Adipose tissue (tissue), 3 donors: ENCODE data around the gene KRTAP13-4. TPM values are rescaled to one million over a fixed set of nuclear protein-coding genes. Genes with fewer than 3 reads are reported as not detected.

Experiments
- H3K27ac ChIP-seq: one replicate; pipeline ENCODE4 v1.5.1; 2013; ENCODE audit warnings: low read depth, low read length
- WGBS, 3 donors: extraction: QIAGEN DNeasy Blood & Tissue Kit; methylation state at CpG; one replicate each; pipeline ENCODE4 v1.1.7; 2013; 5-methylcytosine and 5-hydroxymethylcytosine counted together
- polyA plus RNA-seq, 3 donors: library from polyadenylated mRNA; stranded (reverse); fragments of 200-250 nt; gene quantifications; one replicate each; pipeline ENCODE4 v1.2.3, GENCODE V29; 2013
- donor health status: healthy with polysubstance abuse.
- donor health status: Bipolar disorder and iron deficiency.
- donor health status: healthy.

The KRTAP13-4 gene
- not detected for polyA plus RNA-seq

- no peak within 1 kb of the TSS for H3K27ac ChIP-seq
- WGBS, 3 donors: 74 to 88% (median 78%) methylated on average over 9 of the region's 9 CpGs
Observed at GRCh38 chr21:30430170-30430655, at the start of gene KRTAP13-4. Gene KRTAP13-4, plus strand, starts transcription at chr21:30430220. Its CDS starts 56 bp downstream, at chr21:30430276.

- WGBS, 3 donors: 41 to 52% (median 48%) methylated on average over 1 of the region's 1 CpG
Observed at GRCh38 chr21:30382201-30382600, 47.8 kb upstream of the KRTAP13-4 start.

GRCh38 chr21:30391492-30392025, 38.5 kb upstream of the KRTAP13-4 start:
- 60 to 64% (median 63%) methylated on average over 2 of the region's 2 CpGs for WGBS, 3 donors

More at GRCh38 chr21:30382201-30382600, 47.8 kb upstream of the KRTAP13-4 start:
- no peak overlapping the region for H3K27ac ChIP-seq

GRCh38 chr21:30395731-30396130, 34.3 kb upstream of the KRTAP13-4 start, which contains the start of gene KRTAP13-1:
Gene KRTAP13-1, plus strand, starts transcription at chr21:30396031. Its CDS starts 56 bp downstream, at chr21:30396087.
- WGBS, 3 donors: 63 to 88% (median 78%) methylated on average over 4 of the region's 4 CpGs
- no peak within 1 kb of the TSS for H3K27ac ChIP-seq

More at GRCh38 chr21:30391492-30392025, 38.5 kb upstream of the KRTAP13-4 start:
- no peak overlapping the region for H3K27ac ChIP-seq

GRCh38 chr21:30408782-30409494, 21.1 kb upstream of the KRTAP13-4 start:
- no peak overlapping the region for H3K27ac ChIP-seq
- WGBS, 3 donors: 21 to 33% (median 24%) methylated on average over 14 of the region's 14 CpGs

GRCh38 chr21:30415993-30416392, 14.0 kb upstream of the KRTAP13-4 start:
- WGBS, 3 donors: 74 to 84% (median 80%) methylated on average over 5 of the region's 5 CpGs
- H3K27ac ChIP-seq: no peak overlapping the region

- WGBS, 3 donors: 74 to 82% (median 80%) methylated on average over 5 of the region's 5 CpGs
- H3K27ac ChIP-seq: no peak within 1 kb of the TSS
Observed at GRCh38 chr21:30425826-30426225, 4.2 kb upstream of the KRTAP13-4 start, which contains the start of gene KRTAP13-3. Gene KRTAP13-3, minus strand, starts transcription at chr21:30425926. Its CDS starts 14 bp downstream, at chr21:30425912.

GRCh38 chr21:30426731-30427130, 3.3 kb upstream of the KRTAP13-4 start:
- 38 to 68% (median 52%) methylated on average over 3 of the region's 3 CpGs for WGBS, 3 donors
- H3K27ac ChIP-seq: no peak overlapping the region

- WGBS, 3 donors: 30 to 36% (median 36%) methylated on average over 10 of the region's 10 CpGs
- H3K27ac ChIP-seq: no peak overlapping the region
Observed at GRCh38 chr21:30434033-30434631, 4.1 kb downstream of the KRTAP13-4 start.

- H3K27ac ChIP-seq: no peak overlapping the region
- 47 to 78% (median 77%) methylated on average over 3 of the region's 3 CpGs for WGBS, 3 donors
Observed at GRCh38 chr21:30437010-30437565, 7.1 kb downstream of the KRTAP13-4 start.

- WGBS, 3 donors: 88 to 95% (median 93%) methylated on average over 5 of the region's 5 CpGs
- no peak within 1 kb of the TSS for H3K27ac ChIP-seq
Observed at GRCh38 chr21:30439975-30440374, 10.0 kb downstream of the KRTAP13-4 start, which contains the start of gene KRTAP15-1. Gene KRTAP15-1, plus strand, starts transcription at chr21:30440275. Its CDS starts 53 bp downstream, at chr21:30440328.

GRCh38 chr21:30443226-30443625, 13.2 kb downstream of the KRTAP13-4 start:
- H3K27ac ChIP-seq: no peak overlapping the region

GRCh38 chr21:30444204-30444603, 14.2 kb downstream of the KRTAP13-4 start:
- H3K27ac ChIP-seq: no peak overlapping the region
- 33 to 62% (median 56%) methylated on average over 1 of the region's 1 CpG for WGBS, 3 donors

GRCh38 chr21:30447056-30447455, 17.0 kb downstream of the KRTAP13-4 start:
- H3K27ac ChIP-seq: no peak overlapping the region
- WGBS, 3 donors: 18 to 41% (median 36%) methylated on average over 4 of the region's 4 CpGs

GRCh38 chr21:30448514-30448913, 18.5 kb downstream of the KRTAP13-4 start:
- no peak overlapping the region for H3K27ac ChIP-seq
- WGBS, 3 donors: 83 to 93% (median 90%) methylated on average over 3 of the region's 3 CpGs

GRCh38 chr21:30463713-30464112, 33.7 kb downstream of the KRTAP13-4 start:
- H3K27ac ChIP-seq: no peak overlapping the region
- 47 to 75% (median 58%) methylated on average over 3 of the region's 3 CpGs for WGBS, 3 donors

GRCh38 chr21:30468900-30469714, 39.1 kb downstream of the KRTAP13-4 start:
- WGBS, 3 donors: 47 to 52% (median 48%) methylated on average over 6 of the region's 6 CpGs
- H3K27ac ChIP-seq: no peak overlapping the region

- H3K27ac ChIP-seq: no peak overlapping the region
- 17 to 48% (median 44%) methylated on average over 3 of the region's 3 CpGs for WGBS, 3 donors
Observed at GRCh38 chr21:30478004-30478403, 48.0 kb downstream of the KRTAP13-4 start.
